PC-9 (cell line): ENCODE results near the gene GPR151. TPM values are rescaled to one million over a fixed set of nuclear protein-coding genes. Genes with fewer than 3 reads are reported as not detected.

ENCODE experiments used
- BruUV-seq: library from RNA; stranded (reverse); fragments of 400-500 nt; replicated peaks from 2 replicates; lab custom pipeline; 2021; lab: Mats Ljungman, UMichigan
- CTCF ChIA-PET: fragments of 300-600 bp; sonication (Branson Sonifier 250); formaldehyde crosslinking; loops from one replicate; lab custom pipeline; 2022; ENCODE audit warnings: antibody characterized with exemption; lab: Charles Lee
- POLR2A ChIA-PET: fragments of 300-600 bp; sonication (Branson Sonifier 250); formaldehyde crosslinking; loops from one replicate; lab custom pipeline; 2022; ENCODE audit warnings: antibody characterized with exemption; ENCODE audit not compliant: unreplicated experiment; lab: Charles Lee
- DNase-seq, 2 experiments: peaks; one replicate each; pipeline versions ENCODE4 v3.0.0 to v3.0.0-alpha.2; 2015 to 2022; ENCODE audit warnings: mixed read lengths in 1 of 2
- H2AFZ ChIP-seq: fragments of 200-600 bp; sonication (generic); 2 replicates; pipeline ENCODE4 v1.8.1; 2017; ENCODE audit warnings: antibody characterized with exemption
- H3F3A ChIP-seq: fragments of 200-600 bp; sonication (generic); 2 replicates; pipeline ENCODE4 v1.8.1; 2017; ENCODE audit warnings: antibody characterized with exemption, mild to moderate bottlenecking, low read depth; ENCODE audit not compliant: insufficient read depth
- H3K27ac ChIP-seq: fragments of 200-600 bp; sonication (generic); 2 replicates; pipeline ENCODE4 v1.6.1; 2016; ENCODE audit warnings: mixed run types
- H3K27me3 ChIP-seq: fragments of 200-600 bp; sonication (generic); 2 replicates; pipeline ENCODE4 v1.6.1; 2016; ENCODE audit warnings: low read depth, mixed run types; ENCODE audit not compliant: insufficient read depth
- H3K36me3 ChIP-seq: fragments of 200-600 bp; sonication (generic); 2 replicates; pipeline ENCODE4 v1.6.1; 2016; ENCODE audit warnings: low read depth, mixed run types
- H3K4me1 ChIP-seq: fragments of 200-600 bp; sonication (generic); replicated peaks from 2 replicates; pipeline ENCODE4 v1.6.1; 2016; ENCODE audit warnings: mixed run types; ENCODE audit not compliant: insufficient read depth
- H3K4me2 ChIP-seq: fragments of 200-600 bp; sonication (generic); 2 replicates; pipeline ENCODE4 v1.6.1; 2017; ENCODE audit warnings: mixed run types
- H3K4me3 ChIP-seq: fragments of 200-600 bp; sonication (generic); 2 replicates; pipeline ENCODE4 v1.6.1; 2016; ENCODE audit warnings: mixed run types
- H3K79me2 ChIP-seq: fragments of 200-600 bp; sonication (generic); 2 replicates; pipeline ENCODE4 v1.6.1; 2017; ENCODE audit warnings: low read depth, mixed run types
- H3K9me2 ChIP-seq: fragments of 200-600 bp; sonication (generic); 2 replicates; pipeline ENCODE4 v1.8.1; 2017; ENCODE audit warnings: mild to moderate bottlenecking; ENCODE audit not compliant: insufficient read depth
- H3K9me3 ChIP-seq: fragments of 200-600 bp; sonication (generic); 2 replicates; pipeline ENCODE4 v1.8.1; 2016; ENCODE audit warnings: low read depth; ENCODE audit not compliant: insufficient read depth
- H4K20me1 ChIP-seq: fragments of 200-600 bp; sonication (generic); 2 replicates; pipeline ENCODE4 v1.8.1; 2017; ENCODE audit not compliant: insufficient read depth
- EZH2 ChIP-seq: fragments of 200-600 bp; sonication (generic); IDR thresholded peaks from 2 replicates; pipeline ENCODE4 v1.8.0; 2017; ENCODE audit warnings: antibody characterized with exemption, low read depth
- intact Hi-C: fragments of 100-400 bp; cut with micrococcal nuclease; formaldehyde crosslinking; loops from one replicate; pipeline ENCODE4 v1.10.0; 2022; ENCODE audit not compliant: unreplicated experiment
- total RNA-seq: library from RNA; stranded (reverse); gene quantifications from 2 replicates; pipeline ENCODE4 v1.2.3, GENCODE V29; 2021
- TF ChIP-seq, protein P1 (sequence below): fragments of 200-600 bp; sonication (generic); conservative IDR thresholded peaks from 2 replicates; pipeline ENCODE4 v1.6.1; 2017; ENCODE audit warnings: mixed run types, antibody characterized with exemption, mild to moderate bottlenecking, moderate library complexity

The GPR151 gene
- total RNA-seq, 1 experiment from 2014 or later, result not detected

DNA sequence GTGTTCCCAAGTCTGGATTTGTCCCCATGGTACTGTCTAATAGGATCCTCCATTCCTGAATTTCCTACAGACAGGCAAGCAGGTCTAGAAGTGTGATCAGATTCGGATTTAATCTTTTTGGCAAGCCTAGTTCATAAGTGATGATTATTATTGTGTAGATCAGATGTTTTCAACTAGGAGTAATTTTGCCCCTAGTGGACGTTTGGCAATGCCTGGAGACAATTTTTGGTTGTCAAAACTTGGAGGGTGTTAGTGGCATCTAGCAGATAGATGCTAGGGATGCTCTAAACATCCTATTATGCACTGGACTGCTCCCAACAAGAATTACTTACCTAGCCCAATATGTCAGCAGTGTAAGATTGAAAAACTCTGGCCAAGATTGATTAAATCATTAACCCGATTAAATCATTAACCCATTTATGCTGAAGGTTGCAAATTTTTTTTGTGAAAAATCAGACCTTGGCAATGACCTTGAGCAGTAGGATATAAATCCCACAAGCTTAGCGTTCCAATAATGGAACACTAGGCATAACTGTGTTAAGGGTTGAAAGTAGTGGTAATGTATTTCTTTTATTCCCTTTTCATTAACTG lies 40.7 kb downstream of the GPR151 start:
- TSS peak; percentile 9 for BruUV-seq
- H3K36me3 ChIP-seq, result peaks cover 62% of the 10 kb centered on the region
- no peak for TF ChIP-seq EZH2
- TF ChIP-seq, protein P1, sequence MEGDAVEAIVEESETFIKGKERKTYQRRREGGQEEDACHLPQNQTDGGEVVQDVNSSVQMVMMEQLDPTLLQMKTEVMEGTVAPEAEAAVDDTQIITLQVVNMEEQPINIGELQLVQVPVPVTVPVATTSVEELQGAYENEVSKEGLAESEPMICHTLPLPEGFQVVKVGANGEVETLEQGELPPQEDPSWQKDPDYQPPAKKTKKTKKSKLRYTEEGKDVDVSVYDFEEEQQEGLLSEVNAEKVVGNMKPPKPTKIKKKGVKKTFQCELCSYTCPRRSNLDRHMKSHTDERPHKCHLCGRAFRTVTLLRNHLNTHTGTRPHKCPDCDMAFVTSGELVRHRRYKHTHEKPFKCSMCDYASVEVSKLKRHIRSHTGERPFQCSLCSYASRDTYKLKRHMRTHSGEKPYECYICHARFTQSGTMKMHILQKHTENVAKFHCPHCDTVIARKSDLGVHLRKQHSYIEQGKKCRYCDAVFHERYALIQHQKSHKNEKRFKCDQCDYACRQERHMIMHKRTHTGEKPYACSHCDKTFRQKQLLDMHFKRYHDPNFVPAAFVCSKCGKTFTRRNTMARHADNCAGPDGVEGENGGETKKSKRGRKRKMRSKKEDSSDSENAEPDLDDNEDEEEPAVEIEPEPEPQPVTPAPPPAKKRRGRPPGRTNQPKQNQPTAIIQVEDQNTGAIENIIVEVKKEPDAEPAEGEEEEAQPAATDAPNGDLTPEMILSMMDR, result peak; percentile 39; the same call in 1 of the 2 replicates
- no peak overlapping the region for H2AFZ ChIP-seq
- no peaks in the 10 kb centered on the region for H3K9me3 ChIP-seq
- POLR2A ChIA-PET, result no interaction called here
- H3K79me2 ChIP-seq, result no peaks in the 10 kb centered on the region
- no peaks in the 10 kb centered on the region for H3K27me3 ChIP-seq
- peaks cover 3% of the 10 kb centered on the region; the same call in 1 of the 2 replicates for H3F3A ChIP-seq
- no peaks in the 10 kb centered on the region for H3K4me1 ChIP-seq
- no peak for DNase-seq
- no peak overlapping the region for H3K4me3 ChIP-seq
- no peak overlapping the region for H3K27ac ChIP-seq
- peaks cover 19% of the 10 kb centered on the region for H4K20me1 ChIP-seq
- H3K4me2 ChIP-seq, result no peak overlapping the region
- intact Hi-C loops, result loop anchor here (5.0 kb wide), 1 partner anchor 37 kb away; no protein-coding TSS in a partner anchor
- H3K9me2 ChIP-seq, result no peaks in the 10 kb centered on the region
- CTCF ChIA-PET, result interaction anchor here (0.6 kb wide), 1 partner anchor 250 kb away, joined by 9 read pairs; no protein-coding TSS in a partner anchor

DNA sequence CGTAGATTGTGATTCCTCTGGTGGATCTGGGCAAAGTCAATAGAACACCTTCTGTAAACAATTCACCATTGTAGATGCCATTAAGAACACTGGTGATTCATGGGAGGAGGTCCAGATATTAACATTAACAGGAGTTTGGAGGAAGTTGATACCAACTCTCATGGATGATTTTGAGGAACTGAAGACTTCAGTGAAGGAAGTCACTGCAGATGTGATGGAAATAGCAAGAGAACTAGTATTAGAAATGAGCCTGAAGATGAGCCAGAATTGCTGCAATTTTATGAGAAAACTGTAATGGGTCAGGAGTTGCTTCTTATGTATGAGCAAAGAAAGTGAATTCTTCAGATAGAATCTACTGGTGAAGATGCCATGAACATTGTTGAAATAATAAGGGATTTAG lies 41.9 kb downstream of the GPR151 start:
- no peak overlapping the region for H3K4me2 ChIP-seq
- H3K9me3 ChIP-seq, result no peaks in the 10 kb centered on the region
- H3F3A ChIP-seq, result peaks cover 3% of the 10 kb centered on the region; the same call in 1 of the 2 replicates
- no peaks in the 10 kb centered on the region for H3K27me3 ChIP-seq
- H3K4me1 ChIP-seq, result no peaks in the 10 kb centered on the region
- no peak for DNase-seq
- no peaks in the 10 kb centered on the region for H3K79me2 ChIP-seq
- H3K4me3 ChIP-seq, result no peak overlapping the region
- H3K27ac ChIP-seq, result no peak overlapping the region
- intact Hi-C loops, result no loop called here
- H3K36me3 ChIP-seq, result peaks cover 62% of the 10 kb centered on the region
- TF ChIP-seq EZH2, result no peak
- TF ChIP-seq, protein P1, result no peak
- POLR2A ChIA-PET, result no interaction called here
- H2AFZ ChIP-seq, result no peak overlapping the region
- no TSS peak for BruUV-seq
- H3K9me2 ChIP-seq, result no peaks in the 10 kb centered on the region
- H4K20me1 ChIP-seq, result peaks cover 18% of the 10 kb centered on the region
- CTCF ChIA-PET, result no interaction called here

DNA sequence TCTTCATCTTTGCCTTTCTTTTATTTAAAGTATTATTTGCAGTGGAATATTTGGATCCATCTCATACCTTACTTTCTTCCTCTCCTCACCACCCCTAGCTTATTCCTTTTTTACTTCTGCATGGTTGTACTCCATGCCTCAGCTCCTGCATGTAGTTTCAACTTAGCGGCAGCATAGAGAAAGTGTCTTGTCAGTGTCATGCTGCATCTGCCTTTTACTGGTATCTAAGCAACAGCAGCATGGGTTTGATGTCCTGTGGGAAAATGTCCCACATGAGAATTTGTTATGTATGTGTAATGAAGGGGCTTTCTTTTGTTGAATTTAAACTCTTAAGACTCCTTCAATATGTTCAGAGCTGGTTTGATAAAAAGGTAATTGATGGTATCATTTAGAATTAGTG lies 48.2 kb downstream of the GPR151 start:
- POLR2A ChIA-PET, result interaction anchor here (0.6 kb wide), 1 partner anchor 440 kb away, joined by 3 read pairs; no protein-coding TSS in a partner anchor
- intact Hi-C loops, result no loop called here
- no peak overlapping the region for H3K4me2 ChIP-seq
- no peak overlapping the region for H2AFZ ChIP-seq
- H3K9me2 ChIP-seq, result no peaks in the 10 kb centered on the region
- H3K4me1 ChIP-seq, result no peaks in the 10 kb centered on the region
- no peak for DNase-seq
- no peaks in the 10 kb centered on the region for H3K27me3 ChIP-seq
- TF ChIP-seq, protein P1, result no peak
- TF ChIP-seq EZH2, result no peak
- no peak overlapping the region for H3K27ac ChIP-seq
- H4K20me1 ChIP-seq, result peaks cover 63% of the 10 kb centered on the region
- H3K4me3 ChIP-seq, result no peak overlapping the region
- H3K36me3 ChIP-seq, result peaks cover 68% of the 10 kb centered on the region
- no TSS peak for BruUV-seq
- H3K9me3 ChIP-seq, result no peaks in the 10 kb centered on the region
- peaks cover 19% of the 10 kb centered on the region; the same call in 1 of the 2 replicates for H3F3A ChIP-seq
- CTCF ChIA-PET, result no interaction called here
- H3K79me2 ChIP-seq, result peaks cover 31% of the 10 kb centered on the region
